HL-60 (cell line): Measurements from ENCODE around the gene SLC4A4.

Experiments used
- GABPA ChIP-seq: IDR thresholded peaks from 2 replicates; pipeline ENCODE4 v1.6.1; 2012; ENCODE audit warnings: low read depth
- POLR2AphosphoS5 ChIP-seq: IDR thresholded peaks from 2 replicates; pipeline ENCODE4 v1.6.1; 2012; ENCODE audit warnings: low read depth
- TF ChIP-seq, protein P1 (sequence below): IDR thresholded peaks from one replicate; pipeline ENCODE4 v1.5.1; 2011; ENCODE audit warnings: low read length, control low read depth, inconsistent platforms; ENCODE audit not compliant: insufficient read depth
- TF ChIP-seq, protein P2 (sequence below): IDR thresholded peaks from 2 replicates; pipeline ENCODE4 v1.6.1; 2012; ENCODE audit warnings: low read depth; ENCODE audit not compliant: insufficient replicate concordance

DNA sequence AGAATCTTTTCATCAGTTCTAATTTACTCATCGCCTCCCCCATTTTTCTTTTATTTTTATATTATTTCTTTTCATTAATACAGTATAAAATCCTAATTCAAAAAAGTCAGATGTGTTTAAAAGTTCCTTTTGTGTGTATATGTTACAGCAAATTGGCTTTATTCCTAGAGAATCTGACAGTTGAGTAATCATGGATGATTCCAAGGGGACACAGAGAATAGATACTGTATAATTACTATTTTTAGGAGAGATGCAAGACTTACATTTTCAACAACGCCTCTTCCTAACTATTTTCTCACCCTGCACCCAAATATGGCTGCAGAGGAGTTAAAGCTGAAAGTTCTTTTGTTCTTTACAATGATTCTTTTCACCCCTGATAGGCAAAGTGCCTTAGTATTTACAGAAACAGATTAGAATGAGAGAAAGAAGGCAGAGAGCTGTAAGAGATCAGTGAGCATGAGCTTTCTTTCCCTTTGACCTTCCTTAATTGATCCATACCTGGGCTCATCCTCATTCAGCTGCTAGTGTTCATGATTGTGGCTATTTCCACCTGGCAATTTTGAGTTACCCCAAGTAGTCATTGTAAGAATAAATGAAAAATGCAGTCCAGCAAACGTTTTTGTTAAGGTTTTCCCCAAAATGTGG, 210.8 kb downstream of the SLC4A4 start:
- TF ChIP-seq, protein P1, sequence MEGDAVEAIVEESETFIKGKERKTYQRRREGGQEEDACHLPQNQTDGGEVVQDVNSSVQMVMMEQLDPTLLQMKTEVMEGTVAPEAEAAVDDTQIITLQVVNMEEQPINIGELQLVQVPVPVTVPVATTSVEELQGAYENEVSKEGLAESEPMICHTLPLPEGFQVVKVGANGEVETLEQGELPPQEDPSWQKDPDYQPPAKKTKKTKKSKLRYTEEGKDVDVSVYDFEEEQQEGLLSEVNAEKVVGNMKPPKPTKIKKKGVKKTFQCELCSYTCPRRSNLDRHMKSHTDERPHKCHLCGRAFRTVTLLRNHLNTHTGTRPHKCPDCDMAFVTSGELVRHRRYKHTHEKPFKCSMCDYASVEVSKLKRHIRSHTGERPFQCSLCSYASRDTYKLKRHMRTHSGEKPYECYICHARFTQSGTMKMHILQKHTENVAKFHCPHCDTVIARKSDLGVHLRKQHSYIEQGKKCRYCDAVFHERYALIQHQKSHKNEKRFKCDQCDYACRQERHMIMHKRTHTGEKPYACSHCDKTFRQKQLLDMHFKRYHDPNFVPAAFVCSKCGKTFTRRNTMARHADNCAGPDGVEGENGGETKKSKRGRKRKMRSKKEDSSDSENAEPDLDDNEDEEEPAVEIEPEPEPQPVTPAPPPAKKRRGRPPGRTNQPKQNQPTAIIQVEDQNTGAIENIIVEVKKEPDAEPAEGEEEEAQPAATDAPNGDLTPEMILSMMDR = no peak
- TF ChIP-seq, protein P2, sequence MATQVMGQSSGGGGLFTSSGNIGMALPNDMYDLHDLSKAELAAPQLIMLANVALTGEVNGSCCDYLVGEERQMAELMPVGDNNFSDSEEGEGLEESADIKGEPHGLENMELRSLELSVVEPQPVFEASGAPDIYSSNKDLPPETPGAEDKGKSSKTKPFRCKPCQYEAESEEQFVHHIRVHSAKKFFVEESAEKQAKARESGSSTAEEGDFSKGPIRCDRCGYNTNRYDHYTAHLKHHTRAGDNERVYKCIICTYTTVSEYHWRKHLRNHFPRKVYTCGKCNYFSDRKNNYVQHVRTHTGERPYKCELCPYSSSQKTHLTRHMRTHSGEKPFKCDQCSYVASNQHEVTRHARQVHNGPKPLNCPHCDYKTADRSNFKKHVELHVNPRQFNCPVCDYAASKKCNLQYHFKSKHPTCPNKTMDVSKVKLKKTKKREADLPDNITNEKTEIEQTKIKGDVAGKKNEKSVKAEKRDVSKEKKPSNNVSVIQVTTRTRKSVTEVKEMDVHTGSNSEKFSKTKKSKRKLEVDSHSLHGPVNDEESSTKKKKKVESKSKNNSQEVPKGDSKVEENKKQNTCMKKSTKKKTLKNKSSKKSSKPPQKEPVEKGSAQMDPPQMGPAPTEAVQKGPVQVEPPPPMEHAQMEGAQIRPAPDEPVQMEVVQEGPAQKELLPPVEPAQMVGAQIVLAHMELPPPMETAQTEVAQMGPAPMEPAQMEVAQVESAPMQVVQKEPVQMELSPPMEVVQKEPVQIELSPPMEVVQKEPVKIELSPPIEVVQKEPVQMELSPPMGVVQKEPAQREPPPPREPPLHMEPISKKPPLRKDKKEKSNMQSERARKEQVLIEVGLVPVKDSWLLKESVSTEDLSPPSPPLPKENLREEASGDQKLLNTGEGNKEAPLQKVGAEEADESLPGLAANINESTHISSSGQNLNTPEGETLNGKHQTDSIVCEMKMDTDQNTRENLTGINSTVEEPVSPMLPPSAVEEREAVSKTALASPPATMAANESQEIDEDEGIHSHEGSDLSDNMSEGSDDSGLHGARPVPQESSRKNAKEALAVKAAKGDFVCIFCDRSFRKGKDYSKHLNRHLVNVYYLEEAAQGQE = no peak
- TF ChIP-seq POLR2AphosphoS5 = no peak
- no peak for TF ChIP-seq GABPA
